Glutamatergic neuron (in vitro differentiated cells): ENCODE data around the gene COLQ. TPM values are rescaled to one million over a fixed set of nuclear protein-coding genes. Genes with fewer than 3 reads are reported as not detected.
A peak's percentile ranks its signal among the peaks of the same experiment; 100 is the strongest.

Experiments
- DNase-seq: peaks from one replicate; pipeline ENCODE4 v3.0.0; 2022
- H3K27ac Mint-ChIP-seq: one replicate; pipeline ENCODE4 v1.8.0; 2020; ENCODE audit warnings: mild to moderate bottlenecking, mixed read lengths, inconsistent platforms; ENCODE audit not compliant: unreplicated experiment
- H3K27me3 Mint-ChIP-seq: one replicate; pipeline ENCODE4 v1.8.0; 2020; ENCODE audit warnings: mild to moderate bottlenecking, moderate library complexity, mixed read lengths, inconsistent platforms; ENCODE audit not compliant: unreplicated experiment
- H3K36me3 Mint-ChIP-seq: one replicate; pipeline ENCODE4 v1.8.0; 2020; ENCODE audit warnings: mild to moderate bottlenecking, mixed read lengths, inconsistent platforms; ENCODE audit not compliant: unreplicated experiment
- H3K4me1 Mint-ChIP-seq: one replicate; pipeline ENCODE4 v1.8.0; 2020; ENCODE audit warnings: mild to moderate bottlenecking, low read depth, mixed read lengths, inconsistent platforms; ENCODE audit not compliant: unreplicated experiment
- H3K4me3 Mint-ChIP-seq: one replicate; pipeline ENCODE4 v1.8.0; 2020; ENCODE audit warnings: mild to moderate bottlenecking, mixed read lengths, inconsistent platforms; ENCODE audit not compliant: unreplicated experiment
- H3K9me3 Mint-ChIP-seq: one replicate; pipeline ENCODE4 v1.8.0; 2020; ENCODE audit warnings: mild to moderate bottlenecking, moderate library complexity, mixed read lengths, inconsistent platforms; ENCODE audit not compliant: unreplicated experiment
- CTCF ChIP-seq: fragments of 200-600 bp; sonication (generic); IDR thresholded peaks from one replicate; pipeline ENCODE4 v1.5.0; 2021; ENCODE audit not compliant: partially characterized antibody, unreplicated experiment
- long read RNA-seq: library from polyadenylated mRNA; unstranded; transcript quantifications from one replicate; pipeline ENCODE4 v2.0.0, GENCODE V29; 2020; ENCODE audit not compliant: unreplicated experiment
- total RNA-seq: library from RNA; stranded (reverse); fragmentation: NEBNext Ultra II Directional; extraction: Animal tissue kit (Norgen Biotek cat#: 25700); gene quantifications from one replicate; pipeline ENCODE4 v1.2.1, GENCODE V29; 2021; ENCODE audit not compliant: unreplicated experiment

Gene COLQ
- 4.8 TPM for total RNA-seq
- long read RNA-seq, result 0 reads

GRCh38 chr3:15521573-15521965 is at the start of gene COLQ:
COLQ (minus strand) TSS chr3:15521706; CDS start chr3:15521625, 81 bp downstream.
- Mint-ChIP-seq H3K4me3 (no peak within 1 kb of the TSS), H3K27me3 (peaks cover 2% of the 10 kb centered on the region)
- no peak for TF ChIP-seq CTCF

GRCh38 chr3:15563190-15563589 is 41.7 kb upstream of the COLQ start:
- no peak overlapping the region for H3K4me3 Mint-ChIP-seq
- DNase-seq, result no peak
- H3K27ac Mint-ChIP-seq, result no peak overlapping the region
- H3K4me1 Mint-ChIP-seq, result no peaks in the 10 kb centered on the region
- no peaks in the 10 kb centered on the region for H3K36me3 Mint-ChIP-seq
- peaks cover 1% of the 10 kb centered on the region for H3K9me3 Mint-ChIP-seq
- H3K27me3 Mint-ChIP-seq, result no peaks in the 10 kb centered on the region
- TF ChIP-seq CTCF, result no peak

More at GRCh38 chr3:15521573-15521965, at the start of gene COLQ:
- no peaks in the 10 kb centered on the region for H3K36me3 Mint-ChIP-seq
- H3K9me3 Mint-ChIP-seq, result no peaks in the 10 kb centered on the region
- peaks cover 5% of the 10 kb centered on the region for H3K4me1 Mint-ChIP-seq
- no peak for DNase-seq
- H3K27ac Mint-ChIP-seq, result no peak within 1 kb of the TSS

GRCh38 chr3:15562560-15562959 is 41.1 kb upstream of the COLQ start:
- no peak for TF ChIP-seq CTCF
- H3K27me3 Mint-ChIP-seq, result no peaks in the 10 kb centered on the region
- H3K9me3 Mint-ChIP-seq, result peaks cover 1% of the 10 kb centered on the region
- H3K4me3 Mint-ChIP-seq, result no peak overlapping the region
- no peaks in the 10 kb centered on the region for H3K4me1 Mint-ChIP-seq
- H3K36me3 Mint-ChIP-seq, result no peaks in the 10 kb centered on the region
- DNase-seq, result no peak
- H3K27ac Mint-ChIP-seq, result no peak overlapping the region

- H3K27ac Mint-ChIP-seq, result no peak overlapping the region
- H3K27me3 Mint-ChIP-seq, result peaks cover 4% of the 10 kb centered on the region
- no peaks in the 10 kb centered on the region for H3K4me1 Mint-ChIP-seq
- no peak overlapping the region for H3K4me3 Mint-ChIP-seq
- no peak for TF ChIP-seq CTCF
- no peaks in the 10 kb centered on the region for H3K9me3 Mint-ChIP-seq
- no peaks in the 10 kb centered on the region for H3K36me3 Mint-ChIP-seq
- no peak for DNase-seq
These were observed 37.1 kb upstream of the COLQ start for GRCh38 chr3:15558581-15558980.

- TF ChIP-seq CTCF, result peak; percentile 82
- Mint-ChIP-seq H3K4me1 (no peaks in the 10 kb centered on the region), H3K9me3 (no peaks in the 10 kb centered on the region), H3K27me3 (peaks cover 4% of the 10 kb centered on the region), H3K27ac (no peak overlapping the region), H3K4me3 (no peak overlapping the region), H3K36me3 (no peaks in the 10 kb centered on the region)
- no peak for DNase-seq
These were observed 36.0 kb upstream of the COLQ start for GRCh38 chr3:15557511-15557946.
